Activated T-helper 17 cell treated with anti-CD3 and anti-CD28 coated beads, Interleukin-2, amount 50 U/mL, for 72 hours (primary cell): ENCODE data around the gene ZNF330. TPM values are rescaled to one million over a fixed set of nuclear protein-coding genes. Genes with fewer than 3 reads are reported as not detected.

Experiments used
- ATAC-seq: fragments of 150-1000 bp; cut with Tn5 transposase; replicated peaks from 2 replicates; pipeline ENCODE4 v1.10.0; 2021; ENCODE audit warnings: mild to moderate bottlenecking, moderate library complexity
- H3K27ac Mint-ChIP-seq: one replicate; pipeline ENCODE4 v1.8.0; 2022; ENCODE audit warnings: mixed read lengths
- H3K27me3 Mint-ChIP-seq: one replicate; pipeline ENCODE4 v1.8.0; 2022; ENCODE audit warnings: mixed read lengths
- H3K36me3 Mint-ChIP-seq: one replicate; pipeline ENCODE4 v1.8.0; 2022; ENCODE audit warnings: low read depth, mild to moderate bottlenecking, mixed read lengths
- H3K4me1 Mint-ChIP-seq: one replicate; pipeline ENCODE4 v1.8.0; 2022; ENCODE audit warnings: mixed read lengths
- H3K4me3 Mint-ChIP-seq: one replicate; pipeline ENCODE4 v1.8.0; 2022; ENCODE audit warnings: mild to moderate bottlenecking, mixed read lengths
- H3K9me3 Mint-ChIP-seq: one replicate; pipeline ENCODE4 v1.8.0; 2022; ENCODE audit warnings: mixed read lengths
- total RNA-seq, 2 donors: library from RNA; stranded (reverse); gene quantifications; one replicate each; pipeline ENCODE4 v1.2.3, GENCODE V29; 2022

ZNF330 gene
- total RNA-seq, 2 donors from 2014 or later = 33.4 to 43.7 TPM

- Mint-ChIP-seq H3K27me3 (peaks cover under 1% of the 10 kb centered on the region), H3K27ac (no peak overlapping the region), H3K4me1 (no peaks in the 10 kb centered on the region), H3K36me3 (no peaks in the 10 kb centered on the region), H3K4me3 (no peak overlapping the region), H3K9me3 (no peaks in the 10 kb centered on the region)
- ATAC-seq = no peak
Observed at GRCh38 chr4:141248029-141248428, 27.3 kb downstream of the ZNF330 start.

GRCh38 chr4:141248486-141248885, 27.8 kb downstream of the ZNF330 start:
- H3K4me3 Mint-ChIP-seq = no peak overlapping the region
- no peaks in the 10 kb centered on the region for H3K9me3 Mint-ChIP-seq
- H3K27me3 Mint-ChIP-seq = peaks cover 5% of the 10 kb centered on the region
- no peaks in the 10 kb centered on the region for H3K36me3 Mint-ChIP-seq
- ATAC-seq = no peak
- no peak overlapping the region for H3K27ac Mint-ChIP-seq
- H3K4me1 Mint-ChIP-seq = no peaks in the 10 kb centered on the region

- Mint-ChIP-seq H3K9me3 (peaks cover 3% of the 10 kb centered on the region), H3K4me3 (no peak overlapping the region), H3K27ac (no peak overlapping the region), H3K27me3 (peaks cover 23% of the 10 kb centered on the region), H3K4me1 (no peaks in the 10 kb centered on the region), H3K36me3 (no peaks in the 10 kb centered on the region)
- no peak for ATAC-seq
Observed at GRCh38 chr4:141254326-141254725, 33.6 kb downstream of the ZNF330 start.

GRCh38 chr4:141255016-141255415, 34.3 kb downstream of the ZNF330 start:
- ATAC-seq = no peak
- Mint-ChIP-seq H3K27me3 (peaks cover 25% of the 10 kb centered on the region), H3K36me3 (no peaks in the 10 kb centered on the region), H3K4me1 (no peaks in the 10 kb centered on the region), H3K9me3 (peaks cover 4% of the 10 kb centered on the region), H3K4me3 (no peak overlapping the region), H3K27ac (no peak overlapping the region)

GRCh38 chr4:141258558-141258957, 37.9 kb downstream of the ZNF330 start:
- Mint-ChIP-seq H3K9me3 (peaks cover 4% of the 10 kb centered on the region), H3K27ac (no peak overlapping the region), H3K27me3 (peaks cover 23% of the 10 kb centered on the region), H3K4me3 (no peak overlapping the region), H3K36me3 (no peaks in the 10 kb centered on the region), H3K4me1 (no peaks in the 10 kb centered on the region)
- ATAC-seq = no peak

- H3K4me1 Mint-ChIP-seq = no peaks in the 10 kb centered on the region
- peaks cover 7% of the 10 kb centered on the region for H3K27me3 Mint-ChIP-seq
- no peak overlapping the region for H3K27ac Mint-ChIP-seq
- H3K36me3 Mint-ChIP-seq = no peaks in the 10 kb centered on the region
- ATAC-seq = no peak
- no peaks in the 10 kb centered on the region for H3K9me3 Mint-ChIP-seq
- H3K4me3 Mint-ChIP-seq = no peak overlapping the region
Observed at GRCh38 chr4:141275834-141276233, 55.1 kb downstream of the ZNF330 start.

- Mint-ChIP-seq H3K4me3 (no peak overlapping the region), H3K27me3 (peaks cover 4% of the 10 kb centered on the region), H3K9me3 (no peaks in the 10 kb centered on the region), H3K4me1 (no peaks in the 10 kb centered on the region), H3K27ac (no peak overlapping the region), H3K36me3 (no peaks in the 10 kb centered on the region)
- ATAC-seq = no peak
Observed at GRCh38 chr4:141283152-141283551, 62.5 kb downstream of the ZNF330 start.

- no peak overlapping the region for H3K4me3 Mint-ChIP-seq
- H3K27ac Mint-ChIP-seq = no peak overlapping the region
- H3K9me3 Mint-ChIP-seq = no peaks in the 10 kb centered on the region
- peaks cover 4% of the 10 kb centered on the region for H3K27me3 Mint-ChIP-seq
- no peaks in the 10 kb centered on the region for H3K36me3 Mint-ChIP-seq
- no peaks in the 10 kb centered on the region for H3K4me1 Mint-ChIP-seq
- ATAC-seq = no peak
Observed at GRCh38 chr4:141283563-141283962, 62.9 kb downstream of the ZNF330 start.

Other genes starting within 250 kb of the ZNF330 start
- gene RNF150, start 87.4 kb upstream of the ZNF330 start, total RNA-seq = under 1 TPM in 1 of 2 donors, not detected in 1; 0.11 TPM